DND-41 (cell line): ENCODE data around the gene TAS1R3.

Experiments
- ATAC-seq: fragments of 200-7000 bp; cut with Tn5 transposase; 3 replicates; pipeline ENCODE4 v1.9.1; 2021; ENCODE audit warnings: low read depth; ENCODE audit not compliant: insufficient read depth
- DNase-seq: peaks from one replicate; pipeline ENCODE4 v3.0.0-alpha.2; 2020
- H2AFZ ChIP-seq: 2 replicates; pipeline ENCODE4 v1.6.0; 2012; ENCODE audit warnings: low read depth, low read length
- H3K27ac ChIP-seq: 2 replicates; pipeline ENCODE4 v1.5.1; 2012; ENCODE audit warnings: low read length, inconsistent platforms
- H3K27me3 ChIP-seq: fragments of 200-600 bp; sonication (generic); 2 replicates; pipeline ENCODE4 v1.6.0; 2012; ENCODE audit warnings: low read length, mild to moderate bottlenecking, inconsistent platforms; ENCODE audit not compliant: insufficient read depth, poor library complexity
- H3K36me3 ChIP-seq: 2 replicates; pipeline ENCODE4 v1.5.1; 2012; ENCODE audit warnings: low read length, inconsistent platforms; ENCODE audit not compliant: insufficient read depth
- H3K4me1 ChIP-seq: 2 replicates; pipeline ENCODE4 v1.5.1; 2012; ENCODE audit warnings: mild to moderate bottlenecking, low read length; ENCODE audit not compliant: insufficient read depth
- H3K4me2 ChIP-seq: 2 replicates; pipeline ENCODE4 v1.6.0; 2012; ENCODE audit warnings: mild to moderate bottlenecking, moderate library complexity, low read length, inconsistent platforms; ENCODE audit not compliant: insufficient read depth
- H3K4me3 ChIP-seq, 2 experiments: fragments of 200-600 bp in 1 of 2; shearing (Covaris generic) in 1 of 2; 2 replicates each; pipeline ENCODE4 v1.5.1; 2012 to 2016; ENCODE audit warnings: inconsistent platforms in 2 of 2, low read length in 2 of 2, mild to moderate bottlenecking in 2 of 2, low read depth in 1 of 2, moderate library complexity in 1 of 2
- H3K79me2 ChIP-seq: 2 replicates; pipeline ENCODE4 v1.6.0; 2012; ENCODE audit warnings: low read length, inconsistent platforms; ENCODE audit not compliant: insufficient read depth
- H3K9ac ChIP-seq: 2 replicates; pipeline ENCODE4 v1.6.0; 2012; ENCODE audit warnings: low read depth, mild to moderate bottlenecking, inconsistent platforms, low read length, moderate library complexity
- H3K9me3 ChIP-seq: 2 replicates; pipeline ENCODE4 v1.5.1; 2012; ENCODE audit warnings: low read length, moderate library complexity, mild to moderate bottlenecking, inconsistent platforms; ENCODE audit not compliant: insufficient read depth, severe bottlenecking
- H4K20me1 ChIP-seq: 2 replicates; pipeline ENCODE4 v1.6.0; 2012; ENCODE audit warnings: low read length; ENCODE audit not compliant: insufficient read depth
- CTCF ChIP-seq: IDR thresholded peaks from 2 replicates; pipeline ENCODE4 v1.5.1; 2012; ENCODE audit warnings: borderline replicate concordance, low read length, moderate library complexity, mild to moderate bottlenecking; ENCODE audit not compliant: poor library complexity, severe bottlenecking; ENCODE audit errors: extremely low read depth
- EZH2 ChIP-seq: IDR thresholded peaks from 3 replicates; pipeline ENCODE4 v1.6.1; 2012; ENCODE audit warnings: borderline replicate concordance, low read depth, mild to moderate bottlenecking, moderate library complexity, low read length, inconsistent platforms; ENCODE audit not compliant: severe bottlenecking

Gene TAS1R3

GRCh38 chr1:1353389-1354151 is 22.5 kb downstream of the TAS1R3 start:
- no peak for TF ChIP-seq CTCF
- TF ChIP-seq EZH2, result no peak
- Histone ChIP-seq H4K20me1 (peaks cover 22% of the 10 kb centered on the region), H3K27ac (no peak overlapping the region), H3K4me2 (no peak overlapping the region), H3K4me3 (no peak overlapping the region), H3K9me3 (no peaks in the 10 kb centered on the region), H3K27me3 (no peaks in the 10 kb centered on the region), H3K4me1 (peaks cover 5% of the 10 kb centered on the region), H3K36me3 (no peaks in the 10 kb centered on the region; the same call in 1 of the 2 replicates), H2AFZ (no peak overlapping the region), H3K9ac (no peak overlapping the region), H3K79me2 (peaks cover 4% of the 10 kb centered on the region)
- ATAC-seq (no peak), DNase-seq (no peak)

- no peaks in the 10 kb centered on the region for H3K27me3 ChIP-seq
- no peak overlapping the region for H3K4me2 ChIP-seq
- H3K9me3 ChIP-seq, result no peaks in the 10 kb centered on the region
- no peak overlapping the region for H3K27ac ChIP-seq
- TF ChIP-seq EZH2 (no peak), CTCF (no peak)
- H3K4me1 ChIP-seq, result peaks cover 5% of the 10 kb centered on the region
- H3K9ac ChIP-seq, result no peak overlapping the region
- no peaks in the 10 kb centered on the region for H3K79me2 ChIP-seq
- no peak for ATAC-seq
- H4K20me1 ChIP-seq, result peaks cover 22% of the 10 kb centered on the region
- H2AFZ ChIP-seq, result no peak overlapping the region
- H3K36me3 ChIP-seq, result no peaks in the 10 kb centered on the region
- no peak for DNase-seq
- no peak overlapping the region for H3K4me3 ChIP-seq
These were observed 23.5 kb downstream of the TAS1R3 start for GRCh38 chr1:1354271-1355247.

GRCh38 chr1:1355416-1355815 is 24.3 kb downstream of the TAS1R3 start:
- H3K9ac ChIP-seq, result no peak overlapping the region
- peaks cover 5% of the 10 kb centered on the region for H3K4me1 ChIP-seq
- H3K27ac ChIP-seq, result no peak overlapping the region

More at GRCh38 chr1:1355416-1355815, 24.3 kb downstream of the TAS1R3 start:
- ATAC-seq, result no peak
- H3K79me2 ChIP-seq, result no peaks in the 10 kb centered on the region
- peaks cover 22% of the 10 kb centered on the region for H4K20me1 ChIP-seq
- no peaks in the 10 kb centered on the region for H3K27me3 ChIP-seq
- H3K36me3 ChIP-seq, result no peaks in the 10 kb centered on the region
- no peaks in the 10 kb centered on the region for H3K9me3 ChIP-seq
- TF ChIP-seq CTCF (no peak), EZH2 (no peak)
- no peak for DNase-seq
- H3K4me3 ChIP-seq, result no peak overlapping the region
- H2AFZ ChIP-seq, result no peak overlapping the region
- H3K4me2 ChIP-seq, result no peak overlapping the region
